GM11168 (cell line): Measurements from ENCODE around the gene TRPC6.
"Not testable (repeated sequence)": the region's sequence is repeated elsewhere in the genome, so short reads cannot be mapped to it uniquely, and the experiment has no call there.

Source experiments
- in situ Hi-C: fragments of 300-500 bp; cut with MboI; formaldehyde crosslinking; loops from one replicate; pipeline ENCODE4 v1.12.0; 2022; ENCODE audit warnings: low sequenced_read_pairs; ENCODE audit not compliant: unreplicated experiment

Gene TRPC6

DNA sequence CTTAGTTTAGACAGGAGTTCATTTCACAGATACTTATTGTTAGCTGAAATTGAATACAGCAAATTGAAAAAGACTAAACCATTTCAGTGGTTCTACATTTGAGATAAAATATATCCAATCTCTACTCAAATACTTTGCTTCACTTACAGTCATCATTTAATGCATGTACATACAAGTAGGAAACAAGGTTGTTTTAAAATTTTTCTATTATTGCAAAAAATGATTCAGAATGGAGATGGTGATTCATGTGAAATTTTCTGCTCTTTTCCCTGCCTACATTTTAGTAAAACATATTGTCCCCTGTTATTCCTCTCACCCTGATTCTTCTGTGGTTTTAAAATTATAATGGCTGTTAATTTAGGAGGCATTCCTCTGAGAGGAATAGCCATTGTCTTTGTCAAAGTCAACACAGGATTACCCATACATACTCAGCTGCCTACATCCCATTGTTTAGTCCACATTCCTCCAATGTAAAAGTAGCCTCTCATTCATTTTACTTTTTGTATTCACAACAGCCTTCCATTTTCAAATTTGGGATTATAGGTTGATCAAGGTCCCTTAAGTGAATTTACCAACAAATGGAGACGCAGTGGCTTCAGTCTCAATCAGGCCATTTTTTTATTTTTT lies 60.1 kb downstream of the TRPC6 start:
- in situ Hi-C loops: no loop called here

DNA sequence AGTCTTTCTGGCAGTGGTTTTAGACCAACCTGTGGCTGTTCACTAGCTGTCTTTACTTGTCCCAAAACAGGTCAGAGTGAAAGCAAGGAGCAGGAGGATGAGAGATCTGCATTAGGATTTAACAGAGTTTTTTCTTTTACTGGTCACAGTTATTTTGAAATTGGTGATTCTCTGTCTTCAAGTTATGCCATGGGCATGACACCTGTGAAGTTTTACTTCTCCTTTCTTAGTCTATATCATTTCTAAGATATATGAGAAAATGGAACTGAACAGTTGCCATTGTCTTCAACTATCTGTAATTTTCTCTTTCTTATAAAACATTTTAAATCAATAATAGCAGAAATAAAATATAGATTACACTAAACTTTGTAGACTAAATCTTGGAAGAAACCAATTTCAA lies 60.6 kb downstream of the TRPC6 start:
- in situ Hi-C loops: no loop called here

DNA sequence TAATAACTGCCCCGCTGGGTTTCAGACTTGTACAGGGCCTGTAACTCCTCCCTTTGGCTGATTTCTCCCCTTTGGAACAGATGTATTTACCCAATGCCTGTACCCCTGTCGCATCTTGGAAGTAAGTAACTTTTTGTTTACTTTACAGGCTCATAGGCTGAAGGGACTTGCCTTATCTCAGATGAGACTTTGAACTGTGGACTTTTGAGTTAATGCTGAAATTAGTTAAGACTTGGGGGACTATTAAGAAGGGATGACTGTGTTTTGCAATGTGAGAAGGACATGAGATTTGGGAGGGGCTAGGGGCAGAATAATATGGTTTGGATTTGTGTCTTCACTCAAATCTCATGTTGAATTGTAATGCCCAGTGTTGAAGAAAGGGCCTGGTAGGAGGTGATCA lies 62.0 kb downstream of the TRPC6 start:
- in situ Hi-C loops: no loop called here

DNA sequence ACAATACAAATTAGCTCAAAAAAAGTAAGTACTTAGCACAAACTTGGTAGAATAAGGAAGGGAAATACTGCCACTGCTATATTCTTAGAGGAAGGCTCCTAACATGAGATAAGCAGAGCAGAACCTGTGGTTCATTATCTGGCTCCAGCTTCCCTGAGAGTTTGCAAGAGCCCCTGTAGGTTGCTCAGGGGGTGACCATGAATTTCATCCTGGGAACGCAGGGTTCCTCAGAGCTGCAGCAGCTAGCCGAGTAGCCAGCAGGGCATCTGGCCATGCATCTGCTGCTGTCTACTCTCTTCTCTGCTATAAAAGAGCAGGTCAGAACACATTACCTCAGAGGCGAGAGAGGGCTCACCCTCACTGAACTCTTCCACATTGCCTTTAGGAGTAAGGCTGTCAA lies 67.3 kb downstream of the TRPC6 start:
- in situ Hi-C loops: no loop called here

DNA sequence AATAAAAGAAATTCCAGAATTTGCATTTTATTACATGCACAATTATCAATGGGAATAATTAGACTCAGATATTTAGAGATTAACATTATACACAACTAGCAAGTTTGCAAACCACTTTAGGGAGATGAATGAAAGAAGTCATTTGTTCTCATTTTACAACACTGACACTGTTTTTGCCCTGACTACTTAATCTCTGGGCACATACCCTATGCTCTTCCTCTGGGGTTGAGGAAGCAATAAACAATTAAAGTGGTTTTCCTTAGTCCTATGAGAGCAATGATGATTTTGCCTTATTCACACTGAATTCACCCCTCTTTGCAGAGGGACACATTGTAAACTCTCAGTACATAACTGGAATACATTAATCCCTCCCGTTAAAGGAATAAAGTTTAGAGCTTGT lies 72.7 kb downstream of the TRPC6 start:
- in situ Hi-C loops: no loop called here

DNA sequence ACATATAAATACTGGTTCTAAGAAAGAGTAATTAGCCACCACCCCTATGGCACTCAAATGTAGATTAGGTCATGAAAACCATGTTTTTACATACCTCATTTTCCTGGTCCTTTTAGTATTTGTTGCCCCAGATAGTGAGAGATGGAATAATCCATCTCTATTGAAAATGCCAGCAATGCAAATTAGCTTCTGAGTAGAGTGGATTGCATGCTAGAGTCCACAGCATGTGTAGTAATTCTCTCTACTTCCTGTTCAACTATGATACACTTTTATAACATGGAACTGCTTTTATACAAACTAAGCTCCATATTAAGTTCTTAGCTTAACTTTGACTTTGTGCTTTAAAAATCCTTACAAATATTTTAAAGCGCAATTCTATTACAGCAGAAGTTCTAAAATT lies 73.2 kb downstream of the TRPC6 start:
- in situ Hi-C loops: no loop called here

DNA sequence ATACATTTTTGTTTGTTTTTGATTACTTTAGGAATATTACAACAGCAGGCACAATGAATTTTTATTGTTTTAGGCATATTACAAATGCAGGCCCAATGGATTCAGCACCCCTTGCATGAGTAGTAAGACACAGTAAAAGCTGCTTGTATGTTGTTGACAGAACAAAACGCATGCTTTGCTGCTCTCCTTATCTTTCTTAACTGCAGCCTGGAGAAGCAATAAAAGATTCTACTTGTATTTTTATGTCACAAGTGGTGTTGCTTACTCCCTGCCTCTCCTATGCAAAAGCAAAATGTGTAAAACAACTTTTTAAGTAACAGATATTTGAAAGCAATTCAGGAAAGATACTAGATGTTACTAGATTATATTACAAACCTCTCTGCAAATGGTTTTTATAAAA lies 73.9 kb downstream of the TRPC6 start:
- in situ Hi-C loops: no loop called here

DNA sequence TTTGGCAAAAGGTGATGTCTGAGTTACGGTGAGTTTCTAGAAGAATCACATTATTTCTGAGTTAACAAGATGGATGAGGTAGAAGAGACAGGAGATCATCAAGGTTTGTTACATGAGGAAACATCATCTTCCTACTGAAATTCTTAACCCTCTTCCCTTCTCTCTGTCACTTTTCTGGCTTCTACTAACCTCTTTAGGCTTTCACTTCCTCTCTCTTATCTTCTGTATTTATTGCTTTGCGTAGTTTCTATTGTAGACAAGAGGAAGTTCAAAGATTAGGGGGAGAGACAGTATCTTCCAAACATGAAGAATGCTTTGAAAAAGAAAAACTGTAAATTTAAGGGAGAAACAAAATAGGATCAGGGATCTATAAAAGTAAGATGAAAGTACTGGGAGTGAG lies 75.4 kb downstream of the TRPC6 start:
- in situ Hi-C loops: no loop called here

DNA sequence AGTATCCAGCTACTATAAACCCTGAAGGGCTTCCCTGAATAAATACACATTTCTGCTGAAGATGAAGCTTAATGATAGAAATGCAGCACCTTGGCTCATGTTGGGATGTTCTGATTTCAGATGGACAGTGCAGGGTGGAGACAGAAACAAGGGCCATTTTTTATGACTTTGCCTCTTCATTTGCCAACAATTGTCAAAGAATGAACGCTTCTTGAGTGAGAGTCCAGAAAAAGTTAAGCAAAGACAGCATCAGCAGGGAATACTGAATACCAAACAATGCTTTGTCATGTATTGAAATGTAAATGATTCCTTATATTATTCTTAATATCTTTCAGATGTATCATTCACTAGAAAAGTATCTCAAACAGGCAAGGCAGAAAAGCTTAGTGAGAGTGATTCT lies 84.9 kb downstream of the TRPC6 start:
- in situ Hi-C loops: no loop called here

DNA sequence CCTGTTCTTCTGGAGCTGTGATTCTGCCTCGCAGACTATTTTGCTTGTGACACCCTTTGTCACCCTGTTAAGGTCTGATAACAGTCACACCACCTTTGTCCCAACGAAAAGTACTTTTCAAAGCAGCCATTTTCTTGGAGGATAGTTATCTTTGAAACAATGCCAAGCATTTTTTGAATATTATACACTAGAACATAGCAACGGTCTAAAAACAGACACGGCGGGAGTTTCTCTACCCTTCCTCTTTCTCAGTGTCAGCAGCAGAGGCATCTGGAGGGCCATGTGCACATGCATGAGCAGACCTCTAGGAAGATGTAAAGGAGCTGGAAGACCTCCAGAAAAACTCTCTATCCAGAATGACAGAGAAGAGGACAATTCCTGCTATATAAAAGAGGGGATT lies 86.5 kb downstream of the TRPC6 start:
- in situ Hi-C loops: no loop called here

DNA sequence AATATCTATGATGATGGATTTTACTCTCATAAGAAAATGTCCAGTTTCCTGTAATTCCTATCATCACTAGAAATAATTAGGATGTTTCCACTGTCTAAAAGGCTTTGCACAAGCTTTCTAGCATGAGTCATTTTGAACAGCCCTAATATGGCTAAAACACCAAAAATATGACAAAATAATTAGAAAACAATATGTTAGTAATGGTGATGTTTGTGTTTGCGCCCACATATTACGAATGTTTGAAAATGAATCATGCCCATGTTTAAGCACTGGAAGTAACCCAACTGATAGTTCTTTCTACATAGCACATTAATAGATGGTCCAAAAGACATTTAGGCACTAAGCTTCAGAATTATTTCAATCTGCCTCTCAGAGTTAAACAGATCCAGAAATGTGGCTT lies 96.0 kb downstream of the TRPC6 start:
- in situ Hi-C loops: no loop called here

DNA sequence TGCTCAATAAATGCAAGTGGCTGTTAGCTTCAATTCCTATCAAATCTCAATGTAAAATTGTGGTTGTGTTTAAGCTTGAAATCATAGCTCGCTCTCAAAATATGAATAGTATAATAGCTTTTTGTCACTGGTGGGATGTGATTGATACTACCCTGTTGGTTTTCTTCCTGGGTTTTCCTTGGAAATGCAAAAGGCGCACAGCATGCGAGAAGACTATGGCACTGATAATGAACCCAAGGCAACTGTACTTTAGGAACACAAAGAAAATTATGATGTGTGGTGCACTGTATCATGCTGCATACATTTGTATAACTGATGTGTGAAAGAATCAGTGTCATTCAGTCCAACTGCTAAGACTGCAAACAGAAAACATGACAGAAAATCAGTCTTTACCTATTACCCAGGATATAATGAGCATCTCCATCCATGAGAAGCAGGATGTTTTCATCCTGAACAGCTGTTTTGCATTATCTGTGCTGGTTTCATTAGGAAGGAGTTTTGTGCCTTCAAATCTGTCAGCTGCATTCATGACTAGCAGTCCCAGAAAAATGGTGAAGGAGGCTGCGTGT lies 101.2 kb downstream of the TRPC6 start:
- in situ Hi-C loops: no loop called here

DNA sequence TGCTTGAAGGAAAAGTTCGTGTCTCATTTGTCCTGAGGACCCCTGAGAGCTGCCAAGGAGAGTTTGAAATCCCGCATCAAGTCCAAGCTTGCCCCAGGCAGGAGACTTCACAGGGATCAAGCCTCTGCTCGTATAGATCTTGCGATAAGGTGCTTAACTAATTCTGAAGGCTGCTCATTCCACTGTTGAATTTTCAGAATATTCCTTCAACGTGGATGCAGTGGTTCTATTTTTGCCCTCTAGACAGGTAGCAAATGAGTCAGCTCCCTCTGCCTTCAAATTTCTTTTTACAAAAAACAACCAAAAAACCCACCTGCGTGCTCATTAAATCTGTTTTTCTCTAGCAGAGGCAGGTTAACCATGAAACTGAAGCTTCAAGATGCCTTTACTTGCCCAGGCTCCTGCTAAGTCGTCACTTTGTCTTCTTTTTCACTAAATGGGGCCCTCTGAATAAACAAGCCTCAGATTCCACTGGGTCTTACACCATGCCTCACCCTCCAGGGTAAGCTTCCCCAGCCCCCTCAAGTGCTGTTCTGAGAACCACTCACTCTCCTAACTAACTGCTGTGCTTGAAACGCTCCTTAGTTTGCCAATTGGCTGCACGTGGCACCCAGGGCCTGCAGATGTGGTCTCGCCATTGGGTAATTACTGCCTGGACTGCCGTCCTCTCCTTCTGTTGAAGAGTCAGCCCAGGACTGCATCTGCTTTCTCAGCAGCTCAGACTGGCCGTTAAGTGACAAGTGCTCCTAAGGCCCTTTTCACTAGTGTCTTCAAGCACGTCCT lies 105.0 kb downstream of the TRPC6 start:
- in situ Hi-C loops: no loop called here

DNA sequence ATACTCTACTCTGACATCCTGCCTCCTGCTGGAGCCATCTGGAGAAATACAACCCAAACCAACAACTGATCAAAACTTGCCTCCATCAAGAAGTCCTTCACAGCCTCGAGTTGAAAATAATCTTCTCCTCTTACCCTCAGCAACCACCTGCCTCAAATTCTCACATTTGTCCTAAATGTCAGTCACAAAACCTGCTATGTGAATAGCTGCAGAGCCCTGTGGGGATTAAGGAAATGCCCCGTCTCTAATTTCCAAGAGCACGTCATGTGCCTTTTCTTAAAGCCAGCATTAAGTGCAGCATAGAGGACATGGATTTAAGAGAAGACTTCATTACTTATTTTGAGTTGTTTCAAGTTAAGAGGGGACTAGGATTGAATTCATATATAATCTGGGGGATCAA lies 105.9 kb downstream of the TRPC6 start:
- in situ Hi-C loops: no loop called here

DNA sequence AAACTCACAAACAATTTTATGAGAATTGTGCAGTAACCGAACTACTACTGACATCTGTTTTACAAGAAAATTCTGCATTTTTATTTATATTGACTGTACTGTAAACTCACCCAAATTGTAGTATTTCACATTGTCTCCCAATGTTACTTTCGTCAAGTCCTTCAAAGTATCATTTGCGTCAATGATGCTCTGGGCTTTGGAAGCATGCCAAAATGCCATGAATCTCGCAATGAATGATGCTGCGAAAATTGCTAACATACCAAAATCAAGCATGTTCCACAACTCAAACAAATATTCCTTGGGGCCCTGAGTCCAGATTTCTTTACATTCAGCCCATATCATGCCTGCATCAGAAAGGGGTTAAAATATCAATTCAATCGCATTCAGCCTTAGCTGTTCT lies 107.6 kb downstream of the TRPC6 start:
- in situ Hi-C loops: no loop called here

DNA sequence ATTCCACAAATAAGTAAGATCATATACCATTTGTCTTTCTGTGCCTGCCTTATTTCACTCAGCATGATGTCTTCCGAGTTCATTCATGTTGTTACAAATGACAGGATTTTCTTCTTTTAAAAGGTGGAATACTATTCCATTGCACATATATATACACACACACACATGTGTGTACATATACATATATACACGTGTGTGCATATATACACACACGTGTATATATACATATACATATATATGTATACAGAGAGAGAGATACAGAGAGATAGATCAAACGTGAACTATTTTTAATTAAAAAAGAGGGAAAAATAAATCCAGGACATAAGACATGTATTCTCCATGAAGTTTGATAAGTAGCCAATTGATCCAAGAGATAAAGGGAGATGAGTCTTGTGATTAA lies 108.1 kb downstream of the TRPC6 start:
- in situ Hi-C loops: no loop called here

DNA sequence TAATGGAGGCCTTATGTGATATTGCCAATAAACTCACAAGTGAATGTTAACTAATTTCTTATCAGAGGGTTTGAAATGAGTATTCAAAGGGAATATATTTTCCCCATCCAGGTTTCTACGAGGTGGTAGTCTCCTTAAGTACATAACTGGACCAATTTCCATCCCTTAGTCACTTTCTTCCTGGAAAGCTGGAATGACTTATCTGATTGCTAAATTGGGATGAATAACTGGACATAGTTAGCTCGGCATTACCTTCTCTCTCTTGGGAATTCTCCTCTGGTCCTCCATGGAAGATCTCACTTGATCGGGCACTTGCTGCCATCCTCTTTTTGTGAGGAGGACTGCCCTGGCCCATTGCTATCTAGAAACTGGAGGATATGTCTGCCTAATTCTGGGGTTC lies 109.1 kb downstream of the TRPC6 start:
- in situ Hi-C loops: no loop called here

DNA sequence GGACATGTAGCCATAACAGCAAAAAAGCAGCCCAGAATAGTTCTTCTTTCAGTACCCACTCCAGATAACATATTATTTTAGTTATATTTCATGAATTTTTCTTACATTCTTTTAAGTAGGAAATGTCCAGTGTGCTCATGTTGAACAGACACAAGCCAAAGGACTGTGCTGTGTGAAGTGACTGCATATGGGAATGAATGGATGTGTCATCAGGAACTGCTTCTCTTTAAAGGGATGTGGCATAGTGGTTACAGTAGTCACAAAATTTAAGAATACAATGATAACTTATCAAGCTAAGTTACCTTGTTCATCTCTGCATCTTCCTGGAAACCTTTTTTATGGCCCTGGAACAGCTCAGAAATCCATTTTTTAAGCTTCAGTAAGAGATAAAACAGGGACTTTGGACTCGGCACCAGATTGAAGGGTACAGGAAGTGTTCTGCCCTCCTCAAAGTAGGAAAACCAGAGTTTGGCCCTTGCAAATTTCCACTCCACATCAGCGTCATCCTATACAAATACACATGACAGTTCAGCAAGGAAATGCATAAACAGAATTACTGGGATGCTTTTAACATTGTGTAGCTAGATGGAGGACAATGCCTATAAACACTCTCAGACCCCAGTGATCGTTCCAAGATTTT lies 112.8 kb downstream of the TRPC6 start:
- in situ Hi-C loops: no loop called here

DNA sequence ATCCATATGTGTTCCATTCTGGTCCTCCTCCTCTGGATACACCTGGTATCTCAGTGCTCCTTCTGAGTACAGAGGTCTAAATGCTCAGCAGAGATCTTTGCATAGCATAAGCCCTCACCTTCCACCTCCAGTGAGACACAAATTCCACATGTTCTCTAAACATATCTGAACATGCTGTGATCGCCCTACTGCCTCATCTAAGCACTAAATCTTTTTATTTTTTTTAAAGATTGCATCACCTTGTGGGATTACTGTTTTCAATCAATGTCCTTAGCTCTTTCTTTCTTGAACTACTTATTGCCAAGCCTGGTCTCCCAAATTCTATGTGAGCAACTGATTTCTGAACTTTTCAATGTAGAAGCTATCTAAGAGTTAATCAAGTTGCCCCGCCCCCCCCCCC lies 113.4 kb downstream of the TRPC6 start:
- in situ Hi-C loops: no loop called here

DNA sequence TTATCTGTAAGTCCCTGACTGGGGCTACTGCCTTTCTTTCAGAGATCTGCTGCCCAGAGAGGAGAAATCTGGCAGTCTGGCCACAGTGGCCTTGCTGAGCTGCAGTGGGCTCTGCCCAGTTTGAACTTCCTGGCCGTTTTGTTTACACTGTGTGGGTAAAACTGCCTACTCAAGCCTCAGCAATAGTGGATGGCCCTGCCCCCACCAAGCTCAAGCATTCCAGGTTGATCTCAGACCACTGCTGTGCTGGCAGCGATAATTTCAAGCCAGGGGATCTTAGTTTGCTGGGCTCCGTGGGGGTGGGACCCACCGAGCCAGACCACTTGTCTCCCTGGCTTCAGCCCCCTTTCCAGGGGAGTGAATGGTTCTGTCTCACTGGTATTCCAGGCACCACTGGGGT lies 117.5 kb downstream of the TRPC6 start:
- in situ Hi-C loops: no loop called here

DNA sequence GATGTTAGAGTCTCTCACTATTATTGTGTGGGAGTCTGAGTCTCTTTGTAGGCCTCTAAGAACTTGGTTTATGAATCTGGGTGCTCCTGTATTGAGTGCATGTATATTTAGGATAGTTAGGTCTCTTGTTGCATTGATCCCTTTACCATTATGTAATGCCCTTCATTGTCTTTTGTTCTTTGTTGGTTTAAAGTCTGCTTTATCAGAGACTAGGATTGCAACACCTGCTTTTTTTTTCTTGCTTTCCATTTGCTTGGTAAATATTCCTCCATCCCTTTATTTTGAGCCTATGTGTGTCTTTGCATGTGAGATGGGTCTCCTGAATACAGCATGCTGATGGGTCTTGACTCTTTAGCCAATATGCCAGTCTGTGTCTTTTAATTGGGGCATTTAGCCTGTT lies 119.4 kb downstream of the TRPC6 start:
- in situ Hi-C loops: not testable (repeated sequence)
